Epithelial cell of esophagus (primary cell): Measurements from ENCODE around the gene ZNF416.

Experiments used
- DNase-seq: peaks from one replicate; pipeline ENCODE4 v3.0.0; 2010; ENCODE audit warnings: low read depth
- H3K4me3 ChIP-seq: 2 replicates; pipeline ENCODE4 v1.5.1; 2011; ENCODE audit warnings: mild to moderate bottlenecking, low read length, control low read depth
- TF ChIP-seq, protein P1 (sequence below): IDR thresholded peaks from 2 replicates; pipeline ENCODE4 v1.5.1; 2011; ENCODE audit warnings: low read depth, mild to moderate bottlenecking, low read length, control low read depth, inconsistent platforms; ENCODE audit not compliant: insufficient read depth; ENCODE audit errors: missing control alignments

Gene ZNF416

DNA sequence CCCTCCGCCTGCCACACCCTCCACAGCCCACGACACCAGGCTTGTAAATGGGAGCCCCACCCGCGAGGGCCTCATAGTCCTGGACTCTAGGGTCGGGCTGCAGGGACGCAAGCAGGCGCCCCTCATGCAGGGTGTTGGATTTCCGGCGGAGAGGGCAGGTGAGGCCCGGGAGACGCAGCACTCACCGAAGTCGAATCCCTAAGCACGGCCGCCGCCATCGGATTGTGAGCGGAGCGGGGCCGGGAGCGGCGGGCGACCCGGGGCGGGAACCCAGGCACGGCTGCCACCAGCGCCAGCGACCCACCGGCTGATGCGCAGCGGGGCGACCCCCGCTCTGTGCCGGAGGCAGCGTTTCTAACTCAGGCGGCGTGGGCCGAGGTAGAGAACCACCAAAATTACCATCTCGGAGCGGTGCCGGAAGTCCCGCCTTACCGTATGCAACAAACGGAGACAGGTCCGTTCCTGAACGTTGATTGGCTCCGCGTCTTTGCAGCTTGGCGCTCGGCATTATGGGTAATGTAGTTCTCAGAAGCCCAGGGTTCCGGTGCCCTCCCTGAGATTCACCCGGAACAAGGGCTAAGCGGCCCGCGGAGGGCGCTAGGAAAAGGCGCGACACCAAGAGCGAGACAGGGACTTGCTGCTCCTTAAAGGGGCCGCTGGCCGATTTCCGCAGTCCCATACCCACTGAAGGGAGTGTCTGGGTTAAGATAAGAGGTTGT lies at the start of gene ZNF416:
ZNF416 (minus strand) TSS at position 425 of the 719 bp plus-strand sequence; CDS start at position 218, 207 bp downstream.
- peak; percentile 99 for DNase-seq
- H3K4me3 ChIP-seq = peak within 1 kb of the TSS; percentile 79
- TF ChIP-seq, protein P1, sequence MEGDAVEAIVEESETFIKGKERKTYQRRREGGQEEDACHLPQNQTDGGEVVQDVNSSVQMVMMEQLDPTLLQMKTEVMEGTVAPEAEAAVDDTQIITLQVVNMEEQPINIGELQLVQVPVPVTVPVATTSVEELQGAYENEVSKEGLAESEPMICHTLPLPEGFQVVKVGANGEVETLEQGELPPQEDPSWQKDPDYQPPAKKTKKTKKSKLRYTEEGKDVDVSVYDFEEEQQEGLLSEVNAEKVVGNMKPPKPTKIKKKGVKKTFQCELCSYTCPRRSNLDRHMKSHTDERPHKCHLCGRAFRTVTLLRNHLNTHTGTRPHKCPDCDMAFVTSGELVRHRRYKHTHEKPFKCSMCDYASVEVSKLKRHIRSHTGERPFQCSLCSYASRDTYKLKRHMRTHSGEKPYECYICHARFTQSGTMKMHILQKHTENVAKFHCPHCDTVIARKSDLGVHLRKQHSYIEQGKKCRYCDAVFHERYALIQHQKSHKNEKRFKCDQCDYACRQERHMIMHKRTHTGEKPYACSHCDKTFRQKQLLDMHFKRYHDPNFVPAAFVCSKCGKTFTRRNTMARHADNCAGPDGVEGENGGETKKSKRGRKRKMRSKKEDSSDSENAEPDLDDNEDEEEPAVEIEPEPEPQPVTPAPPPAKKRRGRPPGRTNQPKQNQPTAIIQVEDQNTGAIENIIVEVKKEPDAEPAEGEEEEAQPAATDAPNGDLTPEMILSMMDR = peak; percentile 16

DNA sequence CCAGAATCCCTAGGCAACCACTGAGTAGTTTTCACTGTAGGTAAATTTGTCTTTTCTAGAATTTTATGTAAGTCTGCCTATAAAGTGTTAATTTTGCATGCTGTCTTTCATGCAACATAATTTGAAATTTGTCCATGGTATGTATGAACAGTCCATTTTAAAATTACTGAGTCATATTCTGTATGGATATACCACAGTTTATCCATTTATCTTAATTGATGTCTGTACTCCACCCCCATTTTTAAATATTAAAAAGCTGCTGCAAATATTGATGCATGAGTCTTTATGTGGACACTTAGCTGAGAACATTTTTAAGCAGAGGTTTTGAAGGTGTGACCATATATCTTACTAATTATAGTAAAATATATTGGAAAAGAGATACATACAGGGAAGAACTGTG lies 44.4 kb upstream of the ZNF416 start:
- no peak for DNase-seq
- H3K4me3 ChIP-seq = no peak overlapping the region
- TF ChIP-seq, protein P1 = no peak

GRCh38 chr19:57620673-57621348 lies 42.1 kb upstream of the ZNF416 start:
- no peak for DNase-seq
- TF ChIP-seq, protein P1 = no peak
- H3K4me3 ChIP-seq = no peak overlapping the region

GRCh38 chr19:57615346-57615745 lies 36.6 kb upstream of the ZNF416 start:
- peak overlapping the region; percentile 91 for H3K4me3 ChIP-seq
- DNase-seq = no peak
- TF ChIP-seq, protein P1 = no peak

DNA sequence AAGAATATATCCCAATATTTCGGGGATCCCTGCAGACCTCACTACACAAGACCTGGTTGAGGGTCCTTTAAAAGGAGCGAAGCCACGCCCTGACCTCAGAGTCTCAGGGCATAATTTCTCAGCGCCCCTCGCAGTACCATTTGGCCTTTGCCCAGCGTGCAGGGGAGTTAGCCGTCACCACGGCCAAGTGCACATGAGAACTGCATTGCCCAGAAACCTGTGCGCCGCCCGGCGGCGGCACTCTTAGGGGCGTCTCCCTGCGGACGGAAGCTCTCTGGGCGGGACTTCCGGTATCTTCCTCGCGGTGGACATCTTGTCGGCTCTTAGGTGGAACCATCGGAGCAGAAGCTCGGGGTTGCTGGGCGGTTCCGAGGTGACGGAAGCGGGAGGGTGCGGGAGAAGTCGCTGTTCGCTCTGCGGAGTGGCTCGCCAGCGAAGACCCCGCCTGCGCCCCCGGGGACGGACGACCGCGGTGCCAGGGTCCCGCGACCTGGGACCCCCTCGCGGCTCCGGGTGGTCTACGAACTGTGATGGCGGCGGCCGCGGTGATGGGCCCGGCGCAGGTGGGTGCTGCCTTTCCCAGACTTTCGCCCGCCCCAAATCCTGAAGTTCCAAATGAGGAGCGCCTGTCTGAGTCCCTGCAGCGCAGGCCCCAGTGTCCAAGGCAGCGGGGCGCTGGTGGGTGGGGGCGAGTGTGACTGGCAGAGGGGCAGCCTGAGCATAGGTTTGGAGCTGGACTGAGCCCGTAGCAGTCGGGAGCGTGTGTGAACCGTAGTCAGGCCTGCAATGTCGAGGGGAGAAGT lies 35.4 kb upstream of the ZNF416 start, which contains the start of gene ZNF134:
ZNF134 (plus strand) TSS at position 302 of the 803 bp plus-strand sequence. CDS start 5,227 bp downstream, outside the sequence.
- DNase-seq = peak; percentile 94
- peak within 1 kb of the TSS; percentile 91 for H3K4me3 ChIP-seq
- TF ChIP-seq, protein P1 = peak; percentile 67

GRCh38 chr19:57611113-57611512 lies 32.4 kb upstream of the ZNF416 start:
- DNase-seq = no peak
- TF ChIP-seq, protein P1 = no peak
- no peak overlapping the region for H3K4me3 ChIP-seq
